H1 (cell line): ENCODE measurements around the gene PTMS. TPM values are rescaled to one million over a fixed set of nuclear protein-coding genes. Genes with fewer than 3 reads are reported as not detected.

Source experiments
- CTCF ChIA-PET: fragments of 300-600 bp; sonication (Branson Sonifier 250); formaldehyde crosslinking; loops from one replicate; lab custom pipeline; 2021; ENCODE audit not compliant: partially characterized antibody; lab: Charles Lee
- POLR2A ChIA-PET: fragments of 300-600 bp; sonication (Branson Sonifier 250); formaldehyde crosslinking; loops from one replicate; lab custom pipeline; 2021; ENCODE audit warnings: inconsistent platforms; ENCODE audit not compliant: partially characterized antibody; lab: Charles Lee
- DNase-seq, 2 experiments: peaks; one replicate each; pipeline versions ENCODE4 v3.0.0 to v3.0.0-alpha.2; 2010 to 2022; ENCODE audit warnings: low spot score in 2 of 2, low read depth in 1 of 2, mixed read lengths in 1 of 2
- FAIRE-seq: peaks from 2 replicates; lab custom pipeline; 2011; peaks lifted over from hg19 to GRCh38; lab: Jason Lieb, UNC
- H2AFZ ChIP-seq: 2 replicates; pipeline ENCODE4 v1.8.1; 2012; ENCODE audit warnings: low read length, inconsistent platforms
- H2AK5ac ChIP-seq: 2 replicates; pipeline ENCODE4 v1.6.1; 2013; ENCODE audit warnings: low read depth, low read length
- H2BK120ac ChIP-seq: replicated peaks from 2 replicates; pipeline ENCODE3; 2013; ENCODE audit warnings: low read depth, low read length, inconsistent platforms
- H2BK12ac ChIP-seq: 2 replicates; pipeline ENCODE4 v1.6.1; 2013; ENCODE audit warnings: low read depth, low read length
- H2BK15ac ChIP-seq: 2 replicates; pipeline ENCODE4 v1.6.1; 2013; ENCODE audit warnings: low read length
- H2BK20ac ChIP-seq: 2 replicates; pipeline ENCODE4 v1.6.1; 2013; ENCODE audit warnings: low read length
- H2BK5ac ChIP-seq: 2 replicates; pipeline ENCODE4 v1.6.1; 2013; ENCODE audit warnings: low read depth, low read length
- H3K14ac ChIP-seq: 2 replicates; pipeline ENCODE4 v1.6.1; 2013; ENCODE audit warnings: inconsistent platforms; ENCODE audit not compliant: insufficient read length
- H3K18ac ChIP-seq: 2 replicates; pipeline ENCODE4 v1.6.1; 2013; ENCODE audit warnings: low read length; ENCODE audit errors: extremely low read depth
- H3K23ac ChIP-seq: 2 replicates; pipeline ENCODE4 v1.6.1; 2013; ENCODE audit warnings: inconsistent platforms; ENCODE audit not compliant: insufficient read length
- H3K23me2 ChIP-seq: 2 replicates; pipeline ENCODE4 v1.6.1; 2013; ENCODE audit warnings: low read depth, low read length
- H3K27ac ChIP-seq: 2 replicates; pipeline ENCODE4 v1.6.1; 2011; ENCODE audit warnings: low read depth, low read length, inconsistent platforms
- H3K27me3 ChIP-seq, 4 experiments: replicated peaks in 1 of 4; 1 replicate in 1 of 4; 2 replicates in 3 of 4; pipeline versions ENCODE4 v1.6.1 to v1.8.1; 2011 to 2013; ENCODE audit warnings: low read length in 3 of 4, mild to moderate bottlenecking in 3 of 4, inconsistent platforms in 2 of 4, mixed read lengths in 2 of 4, moderate library complexity in 1 of 4; ENCODE audit not compliant: control insufficient read depth in 3 of 4, insufficient read depth in 3 of 4; ENCODE audit errors: extremely low read depth in 1 of 4
- H3K36me3 ChIP-seq, 4 experiments: 2 replicates each; pipeline versions ENCODE4 v1.6.1 to v1.8.1; 2011 to 2013; ENCODE audit warnings: mild to moderate bottlenecking in 4 of 4, low read length in 3 of 4, moderate library complexity in 2 of 4, control low read depth in 1 of 4, inconsistent platforms in 1 of 4; ENCODE audit not compliant: insufficient read depth in 4 of 4, control insufficient read depth in 2 of 4
- H3K4ac ChIP-seq: replicated peaks from 2 replicates; pipeline ENCODE3; 2013; ENCODE audit warnings: low read length, low read depth, mixed read lengths, inconsistent platforms; ENCODE audit not compliant: insufficient read length
- H3K4me1 ChIP-seq, 4 experiments: replicated peaks in 1 of 4; 1 replicate in 1 of 4; 2 replicates in 3 of 4; pipeline versions ENCODE4 v1.6.1 to v1.8.1; 2011 to 2013; ENCODE audit warnings: low read length in 3 of 4, inconsistent platforms in 2 of 4, mixed read lengths in 1 of 4; ENCODE audit not compliant: insufficient read depth in 4 of 4, control insufficient read depth in 3 of 4
- H3K4me2 ChIP-seq, 2 experiments: 2 replicates each; pipeline versions ENCODE4 v1.6.1 to v1.8.1; 2011 to 2013; ENCODE audit warnings: low read depth in 2 of 2, low read length in 2 of 2, control low read depth in 1 of 2, inconsistent platforms in 1 of 2, mild to moderate bottlenecking in 1 of 2; ENCODE audit not compliant: insufficient read depth in 1 of 2
- H3K4me3 ChIP-seq, 4 experiments: fragments of 200-600, 300-600 bp in 1 of 4; sonication (generic), shearing (Covaris generic), sonication (Bioruptor Twin) in 1 of 4; 2 replicates each; pipeline versions ENCODE4 v1.5.1 to v1.8.1; 2011 to 2016; ENCODE audit warnings: low read length in 4 of 4, low read depth in 3 of 4, control low read depth in 2 of 4, inconsistent platforms in 2 of 4, mild to moderate bottlenecking in 2 of 4, mixed read lengths in 1 of 4, moderate library complexity in 1 of 4; ENCODE audit not compliant: insufficient read depth in 2 of 4; ENCODE audit errors: extremely low read depth in 1 of 4
- H3K56ac ChIP-seq: replicated peaks from 2 replicates; pipeline ENCODE3; 2013; ENCODE audit warnings: low read depth, mild to moderate bottlenecking, mixed read lengths, low read length, inconsistent platforms; ENCODE audit not compliant: insufficient read length
- H3K79me1 ChIP-seq: 2 replicates; pipeline ENCODE4 v1.6.1; 2013; ENCODE audit warnings: low read depth, low read length, control low read depth
- H3K79me2 ChIP-seq, 2 experiments: 2 replicates each; pipeline versions ENCODE4 v1.6.1 to v1.8.1; 2012 to 2013; ENCODE audit warnings: low read length in 2 of 2, mild to moderate bottlenecking in 2 of 2, inconsistent platforms in 1 of 2; ENCODE audit not compliant: insufficient read depth in 2 of 2, control insufficient read depth in 1 of 2
- H3K9ac ChIP-seq, 4 experiments: replicated peaks in 1 of 4; 1 replicate in 1 of 4; 2 replicates in 3 of 4; pipeline versions ENCODE4 v1.6.1 to v1.8.1; 2011 to 2013; ENCODE audit warnings: low read depth in 3 of 4, low read length in 3 of 4, control low read depth in 2 of 4, mild to moderate bottlenecking in 2 of 4, moderate library complexity in 2 of 4, inconsistent platforms in 1 of 4; ENCODE audit errors: extremely low read depth in 1 of 4
- H3K9me3 ChIP-seq, 2 experiments: 2 replicates each; pipeline versions ENCODE4 v1.6.1 to v1.8.1; 2012 to 2013; ENCODE audit warnings: mild to moderate bottlenecking in 2 of 2, moderate library complexity in 2 of 2, control low read depth in 1 of 2, inconsistent platforms in 1 of 2, low read depth in 1 of 2, low read length in 1 of 2, mixed read lengths in 1 of 2; ENCODE audit not compliant: insufficient read depth in 2 of 2
- H4K20me1 ChIP-seq, 2 experiments: replicated peaks in 1 of 2; 2 replicates each; pipeline versions ENCODE3 to v1.8.1; 2011 to 2013; ENCODE audit warnings: inconsistent platforms in 2 of 2, low read length in 2 of 2, mild to moderate bottlenecking in 1 of 2; ENCODE audit not compliant: insufficient read depth in 2 of 2, control insufficient read depth in 1 of 2
- H4K5ac ChIP-seq: 2 replicates; pipeline ENCODE4 v1.6.1; 2013; ENCODE audit warnings: low read length, low read depth, mixed read lengths, inconsistent platforms; ENCODE audit not compliant: insufficient read length
- H4K8ac ChIP-seq: 2 replicates; pipeline ENCODE4 v1.8.0; 2013; ENCODE audit warnings: mild to moderate bottlenecking, moderate library complexity, low read length, inconsistent platforms; ENCODE audit not compliant: insufficient read depth; ENCODE audit errors: extremely low read depth
- H4K91ac ChIP-seq: replicated peaks from 2 replicates; pipeline ENCODE3; 2013; ENCODE audit warnings: low read length, mixed read lengths, inconsistent platforms; ENCODE audit not compliant: insufficient read length
- CBX8 ChIP-seq: fragments of 300-800, 300-1000 bp; sonication (generic); IDR thresholded peaks from 2 replicates; pipeline ENCODE4 v1.7.1; 2016; ENCODE audit warnings: low read depth, low read length, borderline replicate concordance
- MAX ChIP-seq: IDR thresholded peaks from 2 replicates; pipeline ENCODE4 v1.6.1; 2012; ENCODE audit warnings: inconsistent platforms
- SUZ12 ChIP-seq: fragments of 200-600 bp; sonication (generic); IDR thresholded peaks from 2 replicates; pipeline ENCODE4 v1.6.1; 2012; ENCODE audit warnings: mild to moderate bottlenecking, inconsistent platforms, low read length, moderate library complexity, mixed read lengths
- TAF1 ChIP-seq: IDR thresholded peaks from 2 replicates; pipeline ENCODE4 v1.6.1; 2011; ENCODE audit warnings: mild to moderate bottlenecking, low read depth, low read length
- TEAD4 ChIP-seq: IDR thresholded peaks from 2 replicates; pipeline ENCODE4 v1.6.1; 2012; ENCODE audit warnings: low read depth, low read length, inconsistent platforms, mixed read lengths
- WGBS, 2 experiments: shearing (Covaris generic) in 1 of 2; methylation state at CpG; one replicate each; pipeline versions ENCODE4 v1.1.6 to v1.1.7; 2013 to 2015; ENCODE audit warnings: low lambda C conversion rate in 2 of 2, mixed read lengths in 2 of 2, inconsistent platforms in 1 of 2, low coverage in 1 of 2, missing lambda C conversion rate in 1 of 2; ENCODE audit not compliant: insufficient replicate concordance in 2 of 2, insufficient coverage in 1 of 2, insufficient read length in 1 of 2; ENCODE audit errors: extremely low coverage in 1 of 2, missing lambda C conversion rate in 1 of 2; 5-methylcytosine and 5-hydroxymethylcytosine counted together
- polyA plus RNA-seq, 7 experiments: library from polyadenylated mRNA; depleted of rRNA in 3 of 7; stranded (reverse) in 5 of 7; unstranded in 2 of 7; fragments of >200 nt in 5 of 7; fragments of 200-250 nt in 2 of 7; gene quantifications; 1 replicate in 5 of 7; 2 replicates in 1 of 7; 4 replicates in 1 of 7; pipeline versions ENCODE4 v1.2.1 to v1.2.3, GENCODE V29; 2011 to 2013; ENCODE audit warnings: missing spikeins in 2 of 7, mixed read lengths in 2 of 7
- total RNA-seq: library from RNA; stranded (reverse); fragmentation: NEBNext Ultra II Directional; extraction: Animal tissue kit (Norgen Biotek cat#: 25700); gene quantifications from 2 replicates; pipeline ENCODE4 v1.2.1, GENCODE V29; 2021

Gene PTMS
- total and polyA plus RNA-seq, 2 of the 8 experiments (the other 6 are each of a cell fraction or from before 2014, with no cell fraction given): 444 to 553 TPM

GRCh38 chr12:6734506-6735387, 31.4 kb upstream of the PTMS start:
- Histone ChIP-seq H3K4me3 (no peak overlapping the region), H2BK15ac (no peak overlapping the region), H3K79me1 (no peaks in the 10 kb centered on the region), H2BK5ac (no peak overlapping the region), H2AK5ac (no peak overlapping the region), H4K91ac (no peak overlapping the region), H3K9me3 (no peaks in the 10 kb centered on the region), H4K5ac (no peak overlapping the region), H3K23me2 (no peaks in the 10 kb centered on the region), H3K36me3 (peaks cover 0 to 20% (median 12%) of the 10 kb centered on the region in 4 experiments; a peak in 6 of 8 replicates), H3K23ac (no peak overlapping the region), H3K56ac (no peak overlapping the region), H3K4ac (no peak overlapping the region), H4K20me1 (no peaks in the 10 kb centered on the region), H3K9ac (no peak overlapping the region), H3K4me1 (peaks cover 0 to 5% (median 0%) of the 10 kb centered on the region in 4 experiments; a peak in 1 of 7 replicates), H2BK12ac (no peak overlapping the region), H2AFZ (no peak overlapping the region), H2BK20ac (no peak overlapping the region), H3K27ac (no peak overlapping the region), H3K4me2 (no peak overlapping the region), H4K8ac (no peak overlapping the region), H2BK120ac (no peak overlapping the region), H3K79me2 (no peaks in the 10 kb centered on the region), H3K27me3 (no peaks in the 10 kb centered on the region), H3K18ac (no peak overlapping the region), H3K14ac (no peak overlapping the region)
- ChIA-PET POLR2A (interaction anchor here (1.4 to 2.5 kb wide), 2 partner anchors 11 to 19 kb away, joined by 7 to 11 read pairs; partner anchors contain the start of genes COPS7A and MLF2), CTCF (interaction anchor here (0.6 to 3.0 kb wide), 17 partner anchors 11 to 1290 kb away, joined by 3 to 16 read pairs (median 4); partner anchors contain the start of genes CDCA3, COPS7A, MLF2 and P3H3)
- TF ChIP-seq SUZ12 (no peak), MAX (no peak), CBX8 (no peak), TAF1 (no peak), TEAD4 (no peak)
- FAIRE-seq (no peak), DNase-seq (no peak)
- WGBS, 2 experiments: 90% methylated on average over 10 of the region's 10 CpGs; no CpG with 5 or more reads in 1 of the 2 experiments
